Pulmonary artery endothelial cell (primary cell): ENCODE measurements around the gene ARFGEF3. TPM values are rescaled to one million over a fixed set of nuclear protein-coding genes. Genes with fewer than 3 reads are reported as not detected.
A peak's percentile ranks its signal among the peaks of the same experiment; 100 is the strongest.
"Not testable (repeated sequence)": the region's sequence is repeated elsewhere in the genome, so short reads cannot be mapped to it uniquely, and the experiment has no call there.

ENCODE experiments used
- DNase-seq: peaks from one replicate; pipeline ENCODE4 v3.0.0-alpha.2; 2011; ENCODE audit warnings: low read depth, low spot score
- total RNA-seq: library from RNA; depleted of rRNA; stranded (reverse); fragments of >200 nt; gene quantifications from 2 replicates; pipeline ENCODE4 v1.2.3, GENCODE V29; 2014

ARFGEF3 gene
- total RNA-seq, 1 donor from 2014 or later = 8.2 TPM

DNA sequence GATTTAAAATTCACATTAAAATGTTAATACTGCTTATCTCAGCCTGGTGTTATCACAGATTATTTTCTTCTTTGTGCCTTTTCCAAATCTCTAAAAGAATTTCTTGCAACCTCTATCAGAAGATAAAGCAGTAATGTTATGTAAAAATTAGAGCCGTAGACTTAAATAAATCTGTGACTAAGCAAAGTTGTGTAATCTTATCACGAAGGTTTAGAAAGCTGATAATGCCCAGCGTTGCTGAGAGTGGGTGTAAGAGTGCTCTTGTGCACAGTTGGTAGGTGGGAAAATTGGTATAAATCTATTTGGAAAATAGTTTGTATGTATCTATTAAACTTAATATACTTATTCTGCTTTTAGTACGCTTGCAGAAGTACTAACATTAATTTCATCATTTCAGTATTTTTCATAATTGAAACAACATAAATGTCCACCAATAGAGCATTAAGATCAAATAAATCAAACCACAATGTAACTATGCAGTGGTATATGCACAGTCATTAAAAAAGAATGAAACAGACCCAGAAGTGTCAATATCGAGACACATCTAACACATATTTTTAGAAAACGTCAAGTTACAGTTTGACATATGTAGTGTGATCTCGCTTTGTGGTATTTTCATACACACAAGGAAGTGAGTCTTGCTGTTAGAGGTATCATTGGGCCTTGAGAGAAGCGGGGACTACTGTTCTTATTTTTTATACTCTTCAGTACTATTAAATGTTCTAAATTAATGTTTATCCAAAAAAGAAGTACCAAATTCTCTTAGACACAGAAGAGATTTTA is 111.0 kb downstream of the ARFGEF3 start:
- no peak for DNase-seq

DNA sequence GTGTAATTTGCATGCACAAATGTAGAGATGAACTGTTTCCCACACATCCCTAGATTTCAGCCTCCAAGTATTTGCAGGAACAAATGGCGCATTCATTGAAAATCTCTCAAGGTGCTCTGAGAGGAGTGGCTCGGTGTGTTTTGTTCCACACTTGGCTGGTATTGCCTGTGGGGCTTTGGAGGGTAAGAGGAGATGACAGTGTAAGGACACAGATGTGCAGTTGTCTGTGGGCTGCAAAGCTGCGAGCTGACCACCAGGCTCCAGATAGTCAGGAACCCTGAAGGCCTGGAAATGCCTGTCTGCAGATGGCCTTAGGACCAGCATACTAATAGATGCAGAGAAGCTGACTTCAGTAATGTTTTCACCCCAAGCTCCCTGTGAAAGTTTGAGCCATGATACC is 114.2 kb downstream of the ARFGEF3 start:
- DNase-seq = no peak

DNA sequence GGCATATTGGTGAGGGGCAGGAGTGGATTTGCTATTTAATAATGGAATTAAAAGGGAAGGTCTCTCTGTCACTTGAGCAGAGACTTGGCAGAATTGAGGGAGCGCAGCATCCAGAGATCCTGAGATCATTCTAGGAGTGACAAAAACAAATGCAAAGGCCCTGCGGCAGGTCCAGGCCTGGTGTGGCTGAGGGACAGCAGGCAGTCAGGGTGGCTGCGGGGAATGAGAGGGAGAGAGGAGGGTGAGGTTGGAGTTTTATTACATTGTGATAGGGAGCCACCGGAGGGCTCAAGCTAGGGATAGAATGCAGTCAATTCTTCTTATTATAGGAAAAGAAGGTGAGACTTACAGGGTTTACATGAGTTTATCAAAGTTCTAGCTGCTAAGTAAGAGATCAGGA is 116.1 kb downstream of the ARFGEF3 start:
- DNase-seq = no peak

DNA sequence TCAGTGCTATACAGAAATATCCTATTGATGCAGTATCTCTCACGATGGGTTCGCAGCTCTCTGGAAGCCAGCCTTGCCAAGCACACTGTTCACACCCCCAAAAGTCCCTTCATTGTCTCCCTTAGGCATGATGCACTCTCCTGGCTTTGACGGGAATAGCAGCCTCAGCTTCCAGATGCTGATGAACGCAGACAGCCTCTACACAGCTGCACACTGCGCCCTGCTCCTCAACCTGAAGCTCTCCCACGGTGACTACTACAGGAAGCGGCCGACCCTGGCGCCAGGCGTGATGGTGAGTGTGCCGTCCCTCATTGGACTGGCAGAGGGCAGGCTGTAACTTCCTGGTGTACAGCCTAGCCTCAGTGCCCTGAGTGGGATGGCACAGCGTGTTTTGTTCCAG is 116.6 kb downstream of the ARFGEF3 start:
- no peak for DNase-seq

DNA sequence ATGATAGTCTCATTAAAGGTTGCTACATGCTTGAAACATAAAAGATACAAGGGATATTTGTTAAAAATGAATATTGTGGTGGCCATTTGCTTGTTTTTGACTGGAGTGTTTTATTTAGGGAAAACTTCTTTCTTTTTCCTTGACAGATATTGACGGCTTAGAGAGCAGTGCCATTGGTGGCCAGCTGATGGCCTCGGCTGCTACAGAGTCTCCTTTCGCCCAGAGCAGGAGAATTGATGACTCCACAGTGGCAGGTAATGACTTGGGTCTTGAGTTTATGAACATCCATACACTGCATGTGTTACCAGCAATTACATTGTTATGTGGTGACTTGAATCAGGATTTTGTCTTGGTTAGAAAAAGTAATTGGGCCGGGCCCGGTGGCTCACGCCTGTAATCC is 124.1 kb downstream of the ARFGEF3 start:
- DNase-seq = no peak

DNA sequence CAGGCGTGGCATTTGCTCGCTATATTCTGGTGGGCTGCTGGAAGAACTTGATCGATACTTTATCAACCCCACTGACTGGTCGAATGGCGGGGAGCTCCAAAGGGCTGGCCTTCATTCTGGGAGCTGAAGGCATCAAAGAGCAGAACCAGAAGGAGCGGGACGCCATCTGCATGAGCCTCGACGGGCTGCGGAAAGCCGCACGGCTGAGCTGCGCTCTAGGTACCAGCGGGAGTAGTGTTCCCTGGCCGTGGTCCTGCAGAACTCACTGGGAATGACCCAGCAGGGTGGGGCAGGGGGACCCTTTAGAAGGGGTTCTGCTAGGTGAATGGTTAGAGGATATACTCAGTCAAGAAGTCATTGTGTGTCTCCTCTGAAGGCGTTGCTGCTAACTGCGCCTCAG is 125.0 kb downstream of the ARFGEF3 start:
- DNase-seq = no peak

DNA sequence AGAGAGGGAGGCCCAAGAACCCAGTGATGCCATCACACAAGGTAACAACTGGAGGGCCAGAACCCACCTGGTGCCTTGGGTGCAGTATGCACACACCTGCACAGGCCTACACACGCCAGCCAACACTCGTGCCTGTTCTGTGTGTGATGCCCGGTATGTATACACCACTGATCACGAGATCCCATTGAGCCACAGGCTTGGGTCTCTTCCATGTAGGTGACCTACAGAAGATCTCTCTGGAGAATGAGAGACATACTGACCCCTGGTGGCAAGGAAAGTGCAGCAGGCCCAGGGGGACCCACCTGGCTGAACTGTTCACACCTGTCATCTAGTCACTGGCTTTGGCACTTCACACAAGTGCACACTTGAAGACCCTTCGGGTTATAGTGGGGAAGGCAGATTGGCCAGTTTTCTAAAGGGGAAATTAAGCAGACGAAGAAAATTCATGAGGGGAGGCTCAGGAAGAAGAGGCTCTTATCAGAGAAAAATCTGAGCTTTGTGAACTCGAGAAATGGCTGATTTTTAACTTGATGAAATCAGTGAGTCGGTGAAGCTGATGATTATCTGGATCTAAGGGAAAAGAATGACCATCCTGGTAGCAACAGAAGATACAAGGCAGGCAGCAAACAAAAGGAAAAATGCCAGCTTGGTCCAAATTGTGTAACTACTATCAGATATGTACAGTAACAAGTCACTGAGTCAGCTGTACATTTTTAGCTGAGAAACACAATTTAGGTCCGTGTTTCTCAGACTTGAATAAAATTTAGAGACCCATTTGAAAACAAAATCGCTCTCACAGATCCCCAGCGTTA is 125.6 kb downstream of the ARFGEF3 start:
- DNase-seq = no peak

DNA sequence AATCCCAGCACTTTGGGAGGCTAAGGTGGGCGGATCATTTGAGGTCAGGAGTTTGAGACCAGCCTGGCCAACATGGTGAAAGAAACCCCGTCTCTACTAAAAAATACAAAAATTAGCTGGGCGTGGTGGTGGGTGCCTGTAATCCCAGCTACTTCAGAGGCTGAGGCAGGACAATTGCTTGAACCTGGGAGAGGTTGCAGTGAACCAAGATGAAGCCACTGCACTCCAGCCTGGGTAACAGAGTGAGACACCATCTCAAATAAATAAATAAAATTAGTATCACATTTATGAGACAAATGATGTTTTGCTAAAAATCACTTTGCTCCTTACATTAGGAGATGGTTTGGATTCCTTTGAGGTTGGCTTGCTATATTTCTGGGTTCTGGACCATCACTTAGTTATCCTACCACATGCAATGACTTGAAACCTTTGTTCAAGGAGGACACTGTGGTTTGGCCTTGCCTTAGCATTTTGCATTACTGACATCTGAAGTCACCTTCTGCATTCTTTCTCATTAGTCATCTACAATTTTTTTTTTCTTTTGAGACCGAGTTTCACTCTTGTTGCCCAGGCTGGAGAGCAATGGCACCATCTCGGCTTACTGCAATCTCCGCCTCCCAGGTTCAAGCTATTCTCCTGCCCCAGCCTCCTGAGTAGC is 126.8 kb downstream of the ARFGEF3 start:
- DNase-seq = not testable (repeated sequence)

DNA sequence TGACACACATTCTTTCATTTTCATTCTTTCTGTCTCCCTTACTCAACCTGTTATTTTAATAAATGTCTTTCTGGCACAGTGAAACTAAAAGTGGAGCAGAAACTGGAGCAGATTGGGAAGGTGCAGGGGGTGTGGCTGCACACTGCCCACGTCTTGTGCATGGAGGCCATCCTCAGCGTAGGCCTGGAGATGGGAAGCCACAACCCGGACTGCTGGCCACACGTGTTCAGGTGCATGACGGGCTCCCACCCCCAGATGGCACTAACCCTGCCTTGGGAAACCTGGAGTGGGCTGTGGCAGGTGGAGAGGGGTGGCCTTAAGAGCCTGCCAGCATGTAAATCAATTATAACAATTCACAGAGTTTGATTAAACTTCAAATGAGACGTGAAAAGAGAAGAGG is 128.0 kb downstream of the ARFGEF3 start:
- DNase-seq = no peak

DNA sequence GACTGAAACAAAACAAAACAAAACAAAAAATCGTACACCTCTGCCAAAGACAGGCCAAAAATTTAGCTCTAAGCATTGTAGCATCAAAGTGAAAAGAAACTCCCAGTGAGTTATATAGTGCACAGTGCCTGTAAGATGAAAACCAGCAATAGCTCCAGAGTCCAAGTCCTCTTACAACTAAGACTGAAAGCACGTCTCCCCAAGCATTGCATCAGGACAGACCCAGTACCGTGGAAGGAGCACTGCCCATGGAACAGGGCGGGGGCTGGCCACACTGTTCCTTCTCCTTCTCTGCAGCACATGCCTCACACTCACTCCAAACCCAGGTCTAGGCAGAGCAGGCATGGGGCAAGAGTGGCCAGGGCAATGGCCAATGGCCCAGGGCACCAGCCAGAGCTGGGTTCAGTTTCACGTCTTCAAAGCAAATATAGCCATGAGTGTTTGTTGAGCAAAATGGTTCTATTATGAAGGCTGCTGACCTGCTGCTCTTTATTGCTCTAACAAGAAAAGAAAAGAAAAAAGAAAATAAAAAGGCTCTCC is 128.8 kb downstream of the ARFGEF3 start:
- no peak for DNase-seq

DNA sequence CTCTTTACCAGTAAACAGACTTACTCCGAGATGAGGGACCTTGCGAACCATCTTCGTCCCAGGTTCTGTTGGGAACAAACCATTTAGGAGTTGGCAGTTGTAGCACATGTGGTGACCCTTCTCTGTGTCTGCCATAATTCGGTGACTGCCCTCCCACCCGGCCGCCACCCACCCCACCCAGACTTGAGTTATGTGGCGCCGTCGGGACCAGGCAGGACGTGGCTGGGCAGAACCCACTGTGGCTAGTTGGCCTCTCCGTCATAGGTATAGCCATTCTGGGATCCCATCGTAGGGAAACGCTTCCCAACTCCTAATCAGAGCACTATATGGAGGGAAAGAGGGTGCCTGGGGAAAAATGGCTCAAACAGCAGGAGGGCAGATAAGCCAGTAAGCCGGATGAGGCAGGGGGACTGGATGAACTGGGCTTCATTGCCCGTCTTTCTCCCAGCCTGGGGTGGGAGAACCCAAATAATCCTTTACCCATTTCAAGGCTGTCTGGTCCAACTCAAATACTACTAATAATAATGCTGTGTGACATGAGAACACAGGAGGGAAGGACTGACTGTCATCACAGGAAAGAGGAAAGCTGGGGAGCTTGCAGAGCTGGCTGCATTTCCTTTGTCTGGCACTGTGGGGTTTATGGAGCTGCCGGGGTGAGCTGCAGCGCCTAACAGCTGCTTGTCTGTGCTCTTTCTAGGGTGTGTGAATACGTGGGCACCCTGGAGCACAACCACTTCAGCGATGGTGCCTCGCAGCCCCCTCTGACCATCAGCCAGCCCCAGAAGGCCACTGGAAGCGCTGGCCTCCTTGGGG is 129.5 kb downstream of the ARFGEF3 start:
- DNase-seq = no peak

DNA sequence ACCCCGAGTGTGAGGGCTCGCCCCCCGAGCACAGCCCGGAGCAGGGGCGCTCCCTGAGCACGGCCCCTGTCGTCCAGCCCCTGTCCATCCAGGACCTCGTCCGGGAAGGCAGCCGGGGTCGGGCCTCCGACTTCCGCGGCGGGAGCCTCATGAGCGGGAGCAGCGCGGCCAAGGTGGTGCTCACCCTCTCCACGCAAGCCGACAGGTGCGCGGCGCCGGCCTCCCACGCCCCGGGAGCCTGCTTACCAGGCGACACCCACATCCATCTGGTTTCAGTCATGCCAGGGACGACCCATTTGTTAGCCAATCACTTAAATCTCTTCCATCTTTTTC is 130.1 kb downstream of the ARFGEF3 start:
- DNase-seq = no peak

DNA sequence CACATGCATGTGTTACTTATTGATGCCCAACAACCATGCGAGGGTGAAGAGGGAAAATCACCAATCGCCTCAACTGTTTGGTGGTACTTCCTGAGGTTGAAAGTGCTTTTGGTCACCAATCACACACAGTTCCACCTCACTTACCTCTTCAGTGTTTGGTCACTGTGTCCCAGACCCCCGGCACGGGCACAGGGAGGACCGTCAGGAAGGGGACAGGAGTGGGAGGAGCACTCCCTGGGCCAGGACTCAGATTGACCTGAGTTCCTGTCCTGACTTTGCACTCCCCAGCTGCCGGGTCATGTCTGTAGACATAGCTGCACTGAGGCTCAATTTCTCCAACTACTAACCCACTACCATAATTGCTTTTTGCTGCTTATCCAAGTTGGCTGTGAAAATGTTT is 130.7 kb downstream of the ARFGEF3 start:
- DNase-seq = no peak

DNA sequence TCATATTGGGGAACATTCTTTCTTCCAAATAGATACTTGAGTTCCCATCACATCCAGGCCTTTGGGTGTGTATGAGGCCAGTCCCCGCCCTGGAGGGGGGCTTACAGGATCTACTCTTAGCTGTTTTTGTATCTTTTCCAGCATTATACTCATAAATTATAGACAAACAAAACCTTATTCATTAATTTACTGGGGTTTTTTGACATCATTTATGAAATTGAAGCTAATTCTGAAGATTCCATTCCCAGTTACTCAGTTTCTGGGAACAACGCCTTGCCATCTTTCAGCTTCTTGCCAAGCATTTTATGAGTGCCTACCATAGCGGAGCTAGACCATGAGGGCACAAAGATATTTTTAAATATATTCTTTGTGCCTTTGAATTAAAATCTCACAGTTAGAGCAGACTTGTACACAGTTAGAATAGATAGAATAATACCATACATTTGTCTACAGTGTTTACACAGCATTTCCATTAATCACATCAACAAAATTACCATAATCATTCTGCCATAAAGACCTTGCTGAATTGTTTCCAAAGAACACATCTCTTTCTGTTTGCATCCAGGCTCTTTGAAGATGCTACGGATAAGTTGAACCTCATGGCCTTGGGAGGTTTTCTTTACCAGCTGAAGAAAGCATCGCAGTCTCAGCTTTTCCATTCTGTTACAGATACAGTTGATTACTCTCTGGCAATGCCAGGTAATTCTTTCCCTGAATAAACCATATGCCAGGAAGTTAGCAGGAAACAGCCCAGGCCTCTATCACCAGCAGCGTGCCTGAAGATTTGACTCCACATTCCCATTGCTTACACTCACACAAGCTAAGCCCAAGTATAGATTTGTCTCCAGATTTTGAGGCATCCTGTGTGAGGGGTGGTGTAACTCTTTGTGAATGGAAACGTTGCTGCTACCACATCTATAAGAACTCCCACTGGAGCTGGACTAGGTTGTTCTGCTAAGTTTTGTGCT is 132.0 kb downstream of the ARFGEF3 start:
- no peak for DNase-seq

DNA sequence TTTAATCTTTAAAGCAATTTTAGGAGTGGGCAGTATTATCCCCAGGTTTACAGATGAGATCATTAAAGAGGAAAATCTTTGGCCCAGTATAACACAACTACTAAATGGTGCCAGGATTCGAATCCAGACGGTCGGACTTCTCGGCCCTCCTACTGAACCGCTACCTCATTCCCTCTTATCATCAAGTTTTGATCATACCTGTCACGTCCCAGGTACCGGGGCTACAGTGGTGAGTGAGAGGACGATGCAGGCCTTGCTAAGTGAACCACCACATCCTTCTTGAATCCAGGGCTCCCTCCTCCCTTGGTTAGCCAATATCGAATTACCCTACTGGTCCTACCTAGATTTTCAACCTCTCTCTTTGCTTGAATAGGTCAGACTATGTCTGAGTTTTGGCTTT is 134.6 kb downstream of the ARFGEF3 start:
- DNase-seq = no peak

DNA sequence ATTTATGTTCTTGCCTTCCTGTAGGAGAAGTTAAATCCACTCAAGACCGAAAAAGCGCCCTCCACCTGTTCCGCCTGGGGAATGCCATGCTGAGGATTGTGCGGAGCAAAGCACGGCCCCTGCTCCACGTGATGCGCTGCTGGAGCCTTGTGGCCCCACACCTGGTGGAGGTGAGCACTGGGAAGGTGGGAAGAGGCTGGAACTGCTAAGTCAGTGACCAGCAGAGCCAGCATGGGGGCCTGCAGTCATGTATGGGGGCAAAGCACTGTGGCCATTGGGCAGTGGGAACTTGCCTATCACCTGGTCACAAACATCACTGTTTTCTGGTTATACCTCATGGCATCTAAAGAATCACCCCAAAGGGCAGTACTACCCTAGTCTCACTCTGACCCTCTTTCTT is 135.0 kb downstream of the ARFGEF3 start:
- no peak for DNase-seq

DNA sequence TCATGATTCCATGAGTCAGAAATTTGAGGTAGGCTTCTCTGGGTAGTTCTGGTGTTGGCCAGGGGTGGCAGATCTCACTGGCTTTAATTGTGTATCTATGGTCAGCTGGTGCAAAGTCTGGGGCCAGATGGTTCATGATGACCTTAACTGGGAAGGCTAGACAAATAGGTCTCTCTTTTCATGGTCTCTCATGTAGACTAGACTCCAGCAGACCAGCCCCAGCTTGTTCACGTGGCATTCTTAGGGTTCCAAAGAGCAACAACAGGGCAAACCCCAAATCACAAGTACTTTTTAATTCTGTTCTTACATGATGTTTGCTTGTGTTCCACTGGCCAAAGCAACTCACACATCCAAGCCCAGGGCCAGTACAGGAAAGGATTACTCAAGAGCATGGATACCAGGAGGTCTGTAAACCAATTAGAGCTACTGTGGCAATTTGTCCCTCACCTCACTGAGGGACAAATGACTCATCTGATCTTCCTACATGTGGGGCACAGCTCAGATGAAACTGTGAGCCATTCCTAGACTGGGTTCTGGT is 136.1 kb downstream of the ARFGEF3 start:
- DNase-seq = no peak

DNA sequence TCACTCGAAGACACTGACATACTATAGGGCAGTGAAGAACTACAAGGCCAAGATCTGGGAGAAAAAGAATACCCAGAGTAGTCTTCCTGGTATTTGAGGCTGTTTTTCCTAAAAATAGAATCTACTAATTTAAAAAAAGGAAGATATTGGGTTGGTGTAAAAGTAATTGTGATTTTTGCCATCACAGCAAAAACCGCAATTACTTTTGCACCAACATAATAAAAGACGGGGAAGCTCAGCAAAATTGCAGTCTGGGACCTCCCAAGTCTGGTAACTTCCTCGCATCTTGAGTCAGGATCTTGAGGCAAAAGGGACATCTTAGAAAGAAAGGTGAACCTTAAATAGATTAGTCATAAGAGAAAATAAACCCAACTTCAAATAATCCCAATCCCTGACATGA is 138.7 kb downstream of the ARFGEF3 start:
- no peak for DNase-seq

DNA sequence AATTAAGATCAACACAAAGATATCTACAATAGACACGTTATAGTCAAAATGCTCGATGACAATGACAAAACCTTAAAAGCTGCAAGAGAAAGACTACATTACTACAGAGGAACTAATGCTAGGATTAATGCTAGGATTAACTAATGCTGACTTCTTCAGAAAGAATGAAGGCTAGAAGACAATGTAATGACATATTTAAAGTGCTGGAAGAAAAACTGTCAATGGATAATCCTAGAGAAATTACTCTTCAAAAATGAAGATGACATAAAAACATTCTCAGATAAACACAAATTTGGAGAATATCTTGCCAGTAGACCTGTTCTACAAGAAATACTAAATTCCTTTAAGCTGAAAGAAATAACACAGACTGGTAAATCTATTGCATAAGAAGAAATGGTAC is 140.8 kb downstream of the ARFGEF3 start:
- DNase-seq = no peak

DNA sequence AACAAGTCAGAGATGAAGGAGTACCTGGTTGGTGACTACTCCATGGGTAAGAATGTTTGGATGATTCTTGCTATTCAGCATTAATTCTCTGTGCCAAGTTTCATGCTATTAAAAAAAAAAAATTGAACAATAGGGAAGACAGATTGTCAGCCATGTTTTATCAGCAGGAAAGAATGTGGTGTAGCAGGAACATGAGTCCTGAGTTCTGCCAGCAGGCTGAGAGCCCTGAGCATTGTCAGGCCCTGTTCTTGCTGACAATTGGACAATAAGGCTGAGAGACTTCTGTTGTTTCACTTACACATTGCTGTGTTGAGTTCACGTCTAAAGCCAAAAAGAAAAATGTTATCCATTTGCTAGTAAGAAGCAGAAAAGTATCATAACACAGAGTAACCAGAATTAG is 145.6 kb downstream of the ARFGEF3 start:
- DNase-seq = peak; percentile 15
